Duodenal mucosa (tissue), 2 donors: ENCODE data around the gene KNG1.
"Not testable (repeated sequence)": the region's sequence is repeated elsewhere in the genome, so short reads cannot be mapped to it uniquely, and the experiment has no call there.

Source experiments
- H3K27ac ChIP-seq: one replicate; pipeline ENCODE4 v1.7.0; 2013; ENCODE audit warnings: low read depth, low read length
- H3K27me3 ChIP-seq, 2 donors: one replicate each; pipeline ENCODE4 v1.7.0; 2013; ENCODE audit warnings: low read length in 2 of 2, control low read depth in 1 of 2; ENCODE audit not compliant: insufficient read depth in 2 of 2, control insufficient read depth in 1 of 2
- H3K36me3 ChIP-seq, 2 donors: one replicate each; pipeline ENCODE4 v1.7.0; 2013; ENCODE audit warnings: low read length in 2 of 2, control low read depth in 1 of 2; ENCODE audit not compliant: insufficient read depth in 2 of 2, control insufficient read depth in 1 of 2
- H3K4me1 ChIP-seq, 2 donors: one replicate each; pipeline ENCODE4 v1.7.0; 2013; ENCODE audit warnings: low read length in 2 of 2, control low read depth in 1 of 2; ENCODE audit not compliant: insufficient read depth in 2 of 2, control insufficient read depth in 1 of 2
- H3K4me3 ChIP-seq, 2 donors: one replicate each; pipeline ENCODE4 v1.7.0; 2013; ENCODE audit warnings: low read length in 2 of 2, low read depth in 1 of 2
- H3K9ac ChIP-seq, 2 donors: one replicate each; pipeline ENCODE4 v1.7.0; 2013; ENCODE audit warnings: low read length in 2 of 2, low read depth in 1 of 2
- H3K9me3 ChIP-seq, 2 donors: one replicate each; pipeline ENCODE4 v1.7.0; 2013; ENCODE audit warnings: low read length in 2 of 2, control low read depth in 1 of 2; ENCODE audit not compliant: control insufficient read depth in 1 of 2

The KNG1 gene

GRCh38 chr3:186686475-186686874, 30.7 kb upstream of the KNG1 start:
- not testable (repeated sequence) for H3K4me1 ChIP-seq, H3K9me3 ChIP-seq, H3K27ac ChIP-seq, H3K27me3 ChIP-seq, H3K36me3 ChIP-seq, H3K9ac ChIP-seq, H3K4me3 ChIP-seq

DNA sequence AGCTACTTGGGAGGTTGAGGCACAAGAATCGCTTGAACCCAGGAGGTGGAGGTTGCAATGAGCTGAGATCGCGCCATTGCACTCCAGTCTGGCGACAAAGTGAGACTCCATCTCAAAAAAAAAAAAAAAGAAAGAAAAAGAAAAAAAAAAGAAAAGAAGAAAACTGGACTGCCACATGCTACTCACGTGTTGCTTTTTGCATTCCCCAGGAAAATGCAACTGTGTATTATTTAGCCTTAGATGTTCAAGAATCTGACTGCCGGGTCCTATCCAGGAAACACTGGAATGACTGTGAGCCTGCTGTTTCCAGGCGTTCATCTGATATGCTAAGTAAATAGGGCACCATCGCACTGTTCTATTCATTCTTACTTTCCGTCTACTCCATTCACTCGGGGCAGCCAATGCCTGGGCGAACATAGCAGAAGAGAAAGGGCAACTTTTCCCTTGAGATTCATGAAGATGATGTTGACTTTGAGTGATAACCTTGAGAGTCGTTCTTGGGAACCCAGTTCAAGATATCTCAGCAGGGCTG, 30.0 kb upstream of the KNG1 start:
- Histone ChIP-seq H3K27me3 (peaks cover 12 to 15% of the 10 kb centered on the region in 2 donors), H3K4me3 (no peak overlapping the region), H3K9ac (no peak overlapping the region), H3K9me3 (peaks cover 0 to 3% of the 10 kb centered on the region in 2 donors), H3K36me3 (no peaks in the 10 kb centered on the region), H3K27ac (no peak overlapping the region), H3K4me1 (no peaks in the 10 kb centered on the region)

DNA sequence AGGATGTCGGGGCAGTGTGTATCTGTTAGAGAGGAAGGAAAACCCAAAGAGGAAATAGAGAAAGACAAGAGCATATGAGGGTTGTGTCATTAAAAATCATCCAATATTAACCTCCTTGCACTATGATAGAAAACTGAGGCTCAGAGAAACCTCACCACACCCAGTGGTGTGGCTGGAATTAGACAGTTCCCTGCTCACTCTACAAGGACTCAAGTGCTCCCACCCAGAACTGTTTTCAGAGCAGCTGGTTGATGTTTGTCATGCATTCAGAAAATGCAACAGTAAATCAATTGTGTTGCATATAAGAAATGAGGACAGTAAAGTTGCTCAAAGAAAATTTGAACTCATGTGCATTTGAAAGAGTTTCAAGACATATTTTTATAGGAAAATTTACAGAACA, 26.9 kb upstream of the KNG1 start:
- not testable (repeated sequence) for H3K9ac ChIP-seq, H3K4me3 ChIP-seq, H3K36me3 ChIP-seq, H3K4me1 ChIP-seq, H3K9me3 ChIP-seq, H3K27ac ChIP-seq
- H3K27me3 ChIP-seq: peaks cover 17 to 19% of the 10 kb centered on the region in 2 donors

DNA sequence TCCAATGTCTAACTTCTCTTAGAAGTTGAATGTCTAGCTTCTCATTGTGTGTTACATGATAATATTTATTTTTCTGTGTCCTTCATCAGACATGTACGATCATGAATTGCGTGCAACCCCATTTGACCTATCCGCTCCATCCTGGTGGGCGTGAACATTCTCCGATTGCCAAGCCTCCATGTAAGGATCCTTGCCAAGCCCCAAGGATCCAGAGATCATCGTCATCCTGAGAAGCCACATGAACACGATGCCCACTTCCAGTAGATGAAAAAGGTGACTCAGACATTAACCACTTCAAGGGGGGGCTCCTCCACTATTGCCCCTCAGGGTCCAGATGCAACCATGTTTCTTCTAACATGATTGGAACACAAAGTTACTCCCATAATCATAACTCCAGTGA, 25.5 kb upstream of the KNG1 start:
- Histone ChIP-seq H3K27ac (no peak overlapping the region), H3K4me3 (no peak overlapping the region), H3K9ac (no peak overlapping the region), H3K4me1 (no peaks in the 10 kb centered on the region), H3K36me3 (no peaks in the 10 kb centered on the region), H3K27me3 (peaks cover 17 to 21% of the 10 kb centered on the region in 2 donors), H3K9me3 (no peaks in the 10 kb centered on the region)

GRCh38 chr3:186693843-186694242, 23.3 kb upstream of the KNG1 start:
- Histone ChIP-seq H3K27ac (no peak overlapping the region), H3K36me3 (no peaks in the 10 kb centered on the region), H3K4me3 (no peak overlapping the region), H3K9ac (no peak overlapping the region), H3K27me3 (peaks cover 13 to 17% of the 10 kb centered on the region in 2 donors), H3K4me1 (no peaks in the 10 kb centered on the region), H3K9me3 (no peaks in the 10 kb centered on the region)

DNA sequence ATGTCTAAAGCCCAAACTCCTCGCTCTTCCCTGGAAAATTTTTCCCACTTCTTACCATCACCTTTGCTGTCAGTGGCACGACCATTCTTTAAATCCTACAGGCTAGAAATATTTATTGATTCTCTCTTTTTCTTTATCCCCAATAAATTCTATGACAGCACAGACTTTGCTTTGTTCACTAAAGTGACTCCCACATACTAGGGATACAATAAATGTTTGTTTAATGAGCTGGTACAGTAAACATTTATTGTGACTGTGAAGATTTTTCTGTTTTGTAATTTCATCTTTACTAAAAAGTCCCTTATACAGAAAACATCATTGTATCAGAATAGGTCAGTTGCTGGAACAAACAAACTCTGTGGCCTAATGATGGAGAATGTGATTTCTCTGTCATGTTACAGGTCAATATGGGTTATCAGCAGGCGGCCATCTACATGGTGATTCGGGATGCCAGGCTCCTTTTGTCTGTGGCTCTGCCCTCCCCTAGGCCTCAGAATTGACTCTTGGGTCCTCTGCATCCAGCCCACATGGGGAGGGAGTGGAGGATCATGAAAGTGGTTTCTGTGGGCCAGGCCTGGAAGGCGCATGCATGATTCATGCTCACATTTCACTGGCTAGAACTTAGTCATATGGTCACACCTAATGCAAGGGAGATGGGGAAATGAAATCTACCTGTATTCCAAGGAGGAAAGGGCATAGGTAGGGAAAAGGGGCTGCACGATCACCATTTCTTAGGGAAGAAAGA, 22.7 kb upstream of the KNG1 start:
- Histone ChIP-seq H3K27me3 (peaks cover 13 to 17% of the 10 kb centered on the region in 2 donors), H3K27ac (no peak overlapping the region), H3K9ac (no peak overlapping the region), H3K36me3 (no peaks in the 10 kb centered on the region), H3K4me1 (no peaks in the 10 kb centered on the region), H3K9me3 (no peaks in the 10 kb centered on the region), H3K4me3 (no peak overlapping the region)

DNA sequence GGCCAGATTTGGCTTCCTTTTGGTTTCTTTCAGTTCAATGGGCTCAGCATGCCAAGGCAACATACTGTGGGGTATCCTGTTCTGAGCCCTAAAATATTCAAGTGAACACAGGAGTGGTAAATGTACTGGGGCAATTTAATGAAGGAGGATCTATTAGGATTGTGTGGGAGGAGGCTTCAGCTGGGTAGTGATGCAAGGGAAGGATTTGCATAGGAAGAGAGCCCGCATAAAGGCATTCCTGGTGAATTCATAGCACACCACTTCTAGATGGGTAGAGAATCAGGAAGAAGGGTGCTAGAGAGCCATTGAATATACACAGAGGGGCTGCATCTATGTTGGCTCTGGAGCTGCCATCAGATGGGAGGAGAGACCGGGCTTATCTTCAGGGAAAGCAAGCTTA, 20.6 kb upstream of the KNG1 start:
- H3K27me3 ChIP-seq: peaks cover 12 to 13% of the 10 kb centered on the region in 2 donors
- no peaks in the 10 kb centered on the region for H3K9me3 ChIP-seq
- no peak overlapping the region for H3K4me3 ChIP-seq
- H3K36me3 ChIP-seq: no peaks in the 10 kb centered on the region
- H3K9ac ChIP-seq: no peak overlapping the region
- H3K4me1 ChIP-seq: no peaks in the 10 kb centered on the region
- H3K27ac ChIP-seq: no peak overlapping the region

DNA sequence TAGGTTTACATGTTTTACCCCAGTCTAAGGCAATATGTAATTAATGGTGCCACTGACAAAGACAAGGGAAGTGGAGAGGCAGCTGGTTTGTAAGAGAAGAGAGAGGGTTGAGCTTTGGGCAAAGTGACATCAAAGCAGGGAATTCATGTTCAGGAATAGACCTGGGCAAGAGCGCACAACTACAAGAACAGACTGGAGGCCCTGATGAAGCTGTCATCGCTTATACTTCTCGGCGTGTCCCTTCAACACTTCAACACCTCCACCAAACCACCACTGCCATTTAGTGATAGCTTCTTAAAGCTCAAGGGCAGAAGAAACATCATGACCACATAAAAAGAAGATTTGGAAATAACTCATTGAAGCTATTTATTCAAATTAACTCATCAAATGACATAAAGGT, 19.6 kb upstream of the KNG1 start:
- Histone ChIP-seq H3K9me3 (no peaks in the 10 kb centered on the region), H3K27me3 (peaks cover 3% of the 10 kb centered on the region in 2 donors), H3K4me3 (no peak overlapping the region), H3K27ac (no peak overlapping the region), H3K9ac (no peak overlapping the region), H3K4me1 (no peaks in the 10 kb centered on the region), H3K36me3 (no peaks in the 10 kb centered on the region)

DNA sequence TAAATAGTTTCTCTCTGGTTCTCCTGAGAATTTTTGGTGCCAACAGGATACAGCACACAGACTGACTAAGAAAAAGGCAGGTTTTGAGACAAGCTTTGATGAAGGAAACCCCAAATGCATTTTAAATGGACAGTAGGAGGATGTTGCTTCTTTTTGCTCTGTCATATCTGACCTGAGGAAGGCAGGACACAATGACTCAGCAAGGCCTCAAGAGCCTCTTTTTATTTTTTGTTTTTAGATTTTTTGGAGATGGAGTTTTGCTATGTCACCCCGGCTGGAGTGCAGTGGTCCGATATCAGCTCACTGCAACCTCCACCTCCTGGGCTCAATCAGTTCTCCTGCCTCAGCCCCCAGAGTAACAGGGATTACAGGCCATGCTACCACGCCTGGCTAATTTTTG, 16.9 kb upstream of the KNG1 start:
- Histone ChIP-seq H3K27ac (no peak overlapping the region), H3K27me3 (peaks cover 0 to 2% of the 10 kb centered on the region in 2 donors), H3K4me1 (no peaks in the 10 kb centered on the region)

GRCh38 chr3:186702451-186702850, 14.7 kb upstream of the KNG1 start:
- H3K4me1 ChIP-seq, H3K4me3 ChIP-seq, H3K27me3 ChIP-seq, H3K9ac ChIP-seq, H3K27ac ChIP-seq, H3K36me3 ChIP-seq, H3K9me3 ChIP-seq: not testable (repeated sequence)

More for the DNA sequence above, 16.9 kb upstream of the KNG1 start:
- Histone ChIP-seq H3K9me3 (no peaks in the 10 kb centered on the region), H3K4me3 (no peak overlapping the region), H3K9ac (no peak overlapping the region), H3K36me3 (no peaks in the 10 kb centered on the region)
